H9 (cell line): ENCODE data around the gene CCSER1. TPM values are rescaled to one million over a fixed set of nuclear protein-coding genes. Genes with fewer than 3 reads are reported as not detected.

Experiments used
- DNase-seq: peaks from one replicate; pipeline ENCODE4 v3.0.0-alpha.2; 2017
- H2AFZ ChIP-seq: one replicate; pipeline ENCODE4 v1.6.1; 2013; ENCODE audit warnings: mild to moderate bottlenecking, low read length, control low read depth, moderate library complexity
- H2AK5ac ChIP-seq: 2 replicates; pipeline ENCODE4 v1.6.1; 2013; ENCODE audit warnings: low read length, control low read depth, mixed read lengths; ENCODE audit not compliant: insufficient read length
- H2BK120ac ChIP-seq: one replicate; pipeline ENCODE4 v1.6.1; 2013; ENCODE audit warnings: low read depth, mild to moderate bottlenecking, low read length, control low read depth, inconsistent platforms; ENCODE audit not compliant: poor library complexity, severe bottlenecking
- H2BK12ac ChIP-seq: 2 replicates; pipeline ENCODE4 v1.6.1; 2013; ENCODE audit warnings: low read length, control low read depth, mixed read lengths, low read depth; ENCODE audit not compliant: insufficient read length
- H2BK15ac ChIP-seq: 2 replicates; pipeline ENCODE4 v1.6.1; 2013; ENCODE audit warnings: low read depth, low read length, control low read depth
- H2BK20ac ChIP-seq: one replicate; pipeline ENCODE4 v1.6.1; 2013; ENCODE audit warnings: low read depth, mild to moderate bottlenecking, low read length, control low read depth, inconsistent platforms; ENCODE audit not compliant: poor library complexity, severe bottlenecking
- H2BK5ac ChIP-seq: 2 replicates; pipeline ENCODE4 v1.6.1; 2013; ENCODE audit warnings: low read length, control low read depth, mixed read lengths; ENCODE audit not compliant: insufficient read length
- H3K14ac ChIP-seq: 2 replicates; pipeline ENCODE4 v1.6.1; 2013; ENCODE audit warnings: low read length, control low read depth; ENCODE audit not compliant: insufficient read depth
- H3K18ac ChIP-seq: 2 replicates; pipeline ENCODE4 v1.6.1; 2013; ENCODE audit warnings: low read depth, mild to moderate bottlenecking, mixed read lengths, low read length, control low read depth; ENCODE audit not compliant: insufficient read length
- H3K23ac ChIP-seq: 2 replicates; pipeline ENCODE4 v1.6.1; 2013; ENCODE audit warnings: low read length, control low read depth, mixed read lengths, low read depth; ENCODE audit not compliant: insufficient read length
- H3K23me2 ChIP-seq: 2 replicates; pipeline ENCODE4 v1.6.1; 2013; ENCODE audit warnings: low read depth, mild to moderate bottlenecking, mixed read lengths, low read length, control low read depth; ENCODE audit not compliant: insufficient read length, poor library complexity, severe bottlenecking
- H3K27ac ChIP-seq: 2 replicates; pipeline ENCODE4 v1.5.1; 2013; ENCODE audit warnings: low read length, control low read depth, mixed read lengths, low read depth; ENCODE audit not compliant: insufficient read length
- H3K27me3 ChIP-seq: 2 replicates; pipeline ENCODE4 v1.6.1; 2013; ENCODE audit warnings: low read length, control low read depth, inconsistent platforms; ENCODE audit not compliant: insufficient read depth
- H3K4ac ChIP-seq: 2 replicates; pipeline ENCODE4 v1.6.1; 2013; ENCODE audit warnings: low read depth, mild to moderate bottlenecking, control low read depth, inconsistent platforms, low read length, moderate library complexity
- H3K4me1 ChIP-seq: 2 replicates; pipeline ENCODE4 v1.6.1; 2013; ENCODE audit warnings: low read length, control low read depth, inconsistent platforms; ENCODE audit not compliant: insufficient read depth
- H3K4me2 ChIP-seq: 2 replicates; pipeline ENCODE4 v1.6.1; 2013; ENCODE audit warnings: low read length, control low read depth, mixed read lengths; ENCODE audit not compliant: insufficient read length, insufficient read depth
- H3K56ac ChIP-seq: 2 replicates; pipeline ENCODE4 v1.6.1; 2013; ENCODE audit warnings: low read depth, mild to moderate bottlenecking, mixed read lengths, low read length, control low read depth; ENCODE audit not compliant: insufficient read length
- H3K79me1 ChIP-seq: 2 replicates; pipeline ENCODE4 v1.6.1; 2013; ENCODE audit warnings: low read depth, mild to moderate bottlenecking, moderate library complexity, low read length, control low read depth, inconsistent platforms; ENCODE audit not compliant: insufficient read depth, poor library complexity, severe bottlenecking
- H3K79me2 ChIP-seq: 2 replicates; pipeline ENCODE4 v1.6.1; 2013; ENCODE audit warnings: low read length, control low read depth, inconsistent platforms; ENCODE audit not compliant: insufficient read depth
- H3K9ac ChIP-seq: 2 replicates; pipeline ENCODE4 v1.6.1; 2013; ENCODE audit warnings: low read length, control low read depth, mixed read lengths; ENCODE audit not compliant: insufficient read length; ENCODE audit errors: extremely low read depth
- H3K9me3 ChIP-seq: one replicate; pipeline ENCODE4 v1.6.1; 2013; ENCODE audit warnings: low read depth, low read length, inconsistent platforms; ENCODE audit not compliant: control insufficient read depth
- H3T11ph ChIP-seq: one replicate; pipeline ENCODE4 v1.6.1; 2013; ENCODE audit warnings: mild to moderate bottlenecking, low read length, control low read depth, inconsistent platforms
- H4K20me1 ChIP-seq: one replicate; pipeline ENCODE4 v1.6.1; 2013; ENCODE audit not compliant: control insufficient read depth, insufficient read length, insufficient read depth
- H4K5ac ChIP-seq: 2 replicates; pipeline ENCODE4 v1.6.1; 2013; ENCODE audit warnings: low read depth, mild to moderate bottlenecking, mixed read lengths, low read length, control low read depth; ENCODE audit not compliant: insufficient read length
- H4K8ac ChIP-seq: replicated peaks from 2 replicates; pipeline ENCODE4 v1.6.1; 2013; ENCODE audit warnings: low read length, control low read depth, mixed read lengths, low read depth; ENCODE audit not compliant: insufficient read length
- H4K91ac ChIP-seq: 2 replicates; pipeline ENCODE4 v1.6.1; 2013; ENCODE audit warnings: low read depth, mild to moderate bottlenecking, moderate library complexity, mixed read lengths, low read length, control low read depth; ENCODE audit not compliant: insufficient read length
- H3K27ac Mint-ChIP-seq, 3 experiments: 2 replicates in 2 of 3; 3 replicates in 1 of 3; pipeline ENCODE4 v1.8.0; 2020 to 2021; ENCODE audit warnings: mixed read lengths in 3 of 3, mild to moderate bottlenecking in 1 of 3, moderate library complexity in 1 of 3
- H3K27me3 Mint-ChIP-seq: 2 replicates; pipeline ENCODE4 v1.8.0; 2021; ENCODE audit warnings: low read depth, mild to moderate bottlenecking, moderate library complexity, mixed read lengths
- H3K36me3 Mint-ChIP-seq, 3 experiments: 2 replicates in 2 of 3; 3 replicates in 1 of 3; pipeline ENCODE4 v1.8.0; 2020 to 2021; ENCODE audit warnings: low read depth in 3 of 3, mixed read lengths in 3 of 3; ENCODE audit not compliant: insufficient read depth in 1 of 3
- H3K4me1 Mint-ChIP-seq, 2 experiments: 2 replicates each; pipeline ENCODE4 v1.8.0; 2020; ENCODE audit warnings: mixed read lengths in 2 of 2
- H3K4me3 Mint-ChIP-seq, 2 experiments: 2 replicates in 1 of 2; 3 replicates in 1 of 2; pipeline ENCODE4 v1.8.0; 2020 to 2021; ENCODE audit warnings: mild to moderate bottlenecking in 2 of 2, mixed read lengths in 2 of 2, moderate library complexity in 1 of 2
- H3K9me3 Mint-ChIP-seq, 2 experiments: 2 replicates in 1 of 2; 3 replicates in 1 of 2; pipeline ENCODE4 v1.8.0; 2020; ENCODE audit warnings: mild to moderate bottlenecking in 2 of 2, mixed read lengths in 2 of 2, moderate library complexity in 1 of 2
- CTCF ChIP-seq: fragments of 200-600 bp; sonication (generic); conservative IDR thresholded peaks from 3 replicates; pipeline ENCODE4 v1.8.0; 2021; ENCODE audit warnings: antibody characterized with exemption, mild to moderate bottlenecking
- WGBS: extraction: QIAGEN DNeasy Blood & Tissue Kit; methylation state at CpG from one replicate; pipeline ENCODE4 v1.1.7; 2013; ENCODE audit warnings: missing lambda C conversion rate, low lambda C conversion rate, mixed read lengths; ENCODE audit not compliant: insufficient read length; ENCODE audit errors: extremely low coverage; 5-methylcytosine and 5-hydroxymethylcytosine counted together
- total RNA-seq: library from RNA; stranded (reverse); gene quantifications from 2 replicates; pipeline ENCODE4 v1.2.1, GENCODE V29; 2021

CCSER1 gene
- total RNA-seq, 1 experiment from 2014 or later: 0.37 TPM

GRCh38 chr4:90660672-90661071, 533.5 kb downstream of the CCSER1 start:
- H2BK5ac ChIP-seq: no peak overlapping the region
- H3K9ac ChIP-seq: no peak overlapping the region
- H3K27ac Mint-ChIP-seq: no peak overlapping the region
- no peak overlapping the region for H3K4me2 ChIP-seq
- no CpG with 5 or more reads among the region's 3 CpGs for WGBS
- H3K4me1 ChIP-seq: no peaks in the 10 kb centered on the region
- no peak overlapping the region for H2AFZ ChIP-seq
- no peak overlapping the region for H3T11ph ChIP-seq
- H4K8ac ChIP-seq: no peak overlapping the region
- H2BK12ac ChIP-seq: no peak overlapping the region
- H3K79me1 ChIP-seq: no peaks in the 10 kb centered on the region
- H4K91ac ChIP-seq: no peak overlapping the region
- H3K27me3 ChIP-seq: no peaks in the 10 kb centered on the region
- peaks cover under 1 to 3% of the 10 kb centered on the region in 2 experiments; a peak in 3 of 5 replicates for H3K9me3 Mint-ChIP-seq
- no peaks in the 10 kb centered on the region for H3K27me3 Mint-ChIP-seq
- H3K18ac ChIP-seq: no peak overlapping the region
- TF ChIP-seq CTCF: no peak
- H3K14ac ChIP-seq: no peak overlapping the region
- H3K79me2 ChIP-seq: no peaks in the 10 kb centered on the region
- H3K4ac ChIP-seq: no peak overlapping the region
- no peaks in the 10 kb centered on the region for H3K23me2 ChIP-seq
- H3K9me3 ChIP-seq: no peaks in the 10 kb centered on the region
- no peak overlapping the region for H3K27ac ChIP-seq
- no peak overlapping the region for H2BK20ac ChIP-seq
- H2BK120ac ChIP-seq: no peak overlapping the region
- DNase-seq: no peak
- H3K56ac ChIP-seq: no peak overlapping the region
- no peak overlapping the region for H2BK15ac ChIP-seq
- H4K5ac ChIP-seq: no peak overlapping the region
- H3K36me3 Mint-ChIP-seq: no peaks in the 10 kb centered on the region; a peak in 2 of 7 replicates
- H3K4me3 Mint-ChIP-seq: no peak overlapping the region
- no peaks in the 10 kb centered on the region for H4K20me1 ChIP-seq
- H2AK5ac ChIP-seq: no peak overlapping the region
- H3K23ac ChIP-seq: no peak overlapping the region
- H3K4me1 Mint-ChIP-seq: no peaks in the 10 kb centered on the region
